Skeletal muscle tissue (tissue), 4 donors: ENCODE measurements around the gene CCDC134. TPM values are rescaled to one million over a fixed set of nuclear protein-coding genes. Genes with fewer than 3 reads are reported as not detected.

Experiments
- H3K27ac ChIP-seq: one replicate; pipeline ENCODE4 v1.7.0; 2013; ENCODE audit warnings: mild to moderate bottlenecking, low read depth, low read length, inconsistent platforms
- H3K27me3 ChIP-seq, 3 donors: one replicate each; pipeline ENCODE4 v1.7.0; 2013; ENCODE audit warnings: low read length in 3 of 3; ENCODE audit not compliant: control insufficient read depth in 3 of 3, insufficient read depth in 3 of 3
- H3K36me3 ChIP-seq, 3 donors: one replicate each; pipeline ENCODE4 v1.7.0; 2013; ENCODE audit warnings: low read length in 3 of 3; ENCODE audit not compliant: control insufficient read depth in 3 of 3, insufficient read depth in 3 of 3
- H3K4me1 ChIP-seq, 3 donors: one replicate each; pipeline ENCODE4 v1.7.0; 2013; ENCODE audit warnings: low read length in 3 of 3, mild to moderate bottlenecking in 3 of 3; ENCODE audit not compliant: control insufficient read depth in 3 of 3, insufficient read depth in 3 of 3
- H3K4me3 ChIP-seq, 3 donors: one replicate each; pipeline ENCODE4 v1.7.0; 2013; ENCODE audit warnings: low read length in 3 of 3
- H3K9ac ChIP-seq, 3 donors: one replicate each; pipeline ENCODE4 v1.7.0; 2013; ENCODE audit warnings: low read length in 3 of 3, mild to moderate bottlenecking in 3 of 3, moderate library complexity in 2 of 3, low read depth in 1 of 3
- H3K9me3 ChIP-seq, 3 donors: one replicate each; pipeline ENCODE4 v1.7.0; 2013; ENCODE audit warnings: low read length in 3 of 3; ENCODE audit not compliant: control insufficient read depth in 3 of 3
- total RNA-seq: library from RNA; depleted of rRNA; stranded (reverse); fragments of >200 nt; gene quantifications from one replicate; pipeline ENCODE4 v1.2.3, GENCODE V29; 2014
- donor health status: Osteomylitis.

CCDC134 gene
- total RNA-seq, 1 donor from 2014 or later, result 30.3 TPM

DNA sequence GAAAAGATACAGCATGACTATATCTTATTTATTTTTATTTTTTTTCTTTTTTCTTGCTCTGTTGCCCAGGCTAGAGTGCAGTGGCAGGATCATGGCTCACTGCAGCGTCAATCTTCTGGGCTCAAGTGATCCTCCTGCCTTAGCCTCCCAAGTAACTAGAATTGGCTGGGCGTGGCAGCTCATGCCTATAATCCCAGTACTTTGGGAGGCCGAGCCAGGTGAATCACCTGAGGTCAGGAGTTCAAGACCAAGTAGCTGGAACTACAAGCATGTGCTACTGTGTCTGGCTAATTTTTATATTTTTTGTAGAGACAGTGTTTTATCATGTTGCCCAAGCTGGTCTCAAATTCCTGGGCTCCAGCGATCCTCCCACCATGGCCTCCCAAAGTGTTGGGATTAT is 28.3 kb upstream of the CCDC134 start:
- H3K9me3 ChIP-seq, result no peaks in the 10 kb centered on the region
- no peak overlapping the region for H3K27ac ChIP-seq
- H3K4me3 ChIP-seq, result no peak overlapping the region
- no peaks in the 10 kb centered on the region for H3K4me1 ChIP-seq
- H3K27me3 ChIP-seq, result no peaks in the 10 kb centered on the region
- no peak overlapping the region for H3K9ac ChIP-seq
- no peaks in the 10 kb centered on the region for H3K36me3 ChIP-seq

DNA sequence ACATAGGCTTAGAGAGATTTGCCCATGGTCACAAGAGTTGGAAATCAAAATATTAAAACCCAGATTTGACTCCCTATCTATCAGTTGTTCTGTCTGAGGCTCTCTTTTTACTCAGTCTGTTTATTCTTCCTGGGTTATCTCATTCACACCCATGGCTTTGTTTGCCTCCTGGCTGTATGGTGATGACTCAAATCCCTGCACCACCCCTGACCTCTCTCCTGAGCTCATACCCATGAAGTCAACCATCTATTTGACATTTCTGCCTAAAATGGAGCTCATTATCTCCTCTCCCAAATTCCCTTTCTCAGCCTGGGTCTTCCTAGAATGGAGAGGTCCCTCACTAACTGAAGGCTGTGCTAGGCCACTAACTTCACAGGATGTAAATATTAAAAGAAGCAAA is 27.8 kb upstream of the CCDC134 start:
- H3K27ac ChIP-seq, result no peak overlapping the region
- no peaks in the 10 kb centered on the region for H3K4me1 ChIP-seq
- H3K36me3 ChIP-seq, result no peaks in the 10 kb centered on the region
- H3K27me3 ChIP-seq, result no peaks in the 10 kb centered on the region
- H3K9ac ChIP-seq, result no peak overlapping the region
- H3K9me3 ChIP-seq, result no peaks in the 10 kb centered on the region
- H3K4me3 ChIP-seq, result no peak overlapping the region

DNA sequence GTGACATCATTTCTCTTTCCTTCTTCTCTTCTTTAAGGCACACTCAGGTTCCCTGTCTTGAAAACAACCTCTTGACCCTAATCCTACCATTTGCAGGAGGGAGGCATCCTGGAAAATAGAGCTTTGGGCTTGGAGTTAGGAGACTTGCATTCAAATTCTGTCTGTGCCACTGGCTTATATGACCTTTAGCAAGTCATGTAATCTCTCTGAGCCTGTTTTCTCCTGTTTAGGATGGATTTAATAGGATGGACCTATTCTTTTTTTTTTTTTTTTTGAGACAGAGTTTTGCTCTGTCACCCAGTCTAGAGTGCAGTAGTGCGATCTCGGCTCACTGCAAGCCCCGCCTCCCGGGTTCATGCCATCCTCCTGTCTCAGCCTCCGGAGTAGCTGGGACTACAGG is 25.1 kb upstream of the CCDC134 start:
- no peaks in the 10 kb centered on the region for H3K27me3 ChIP-seq

DNA sequence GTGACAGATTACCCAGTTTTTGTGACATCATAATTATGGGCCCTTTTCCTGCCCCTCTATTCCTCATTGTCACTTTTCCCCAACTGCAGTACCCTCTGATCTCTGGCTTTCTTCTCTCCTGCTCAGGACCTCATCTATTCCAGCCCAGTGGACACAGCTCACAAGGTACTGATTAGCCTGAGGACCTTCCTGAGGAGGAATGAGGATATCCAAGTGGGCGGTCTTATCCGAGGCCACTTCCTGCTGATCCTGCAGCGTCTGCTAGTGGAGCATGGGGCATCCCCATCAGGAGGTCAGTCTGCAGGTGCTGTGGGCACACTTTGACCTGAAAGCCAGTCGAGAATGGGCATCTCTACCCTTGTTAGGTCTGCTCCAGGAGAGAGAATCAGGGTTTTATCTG is 24.5 kb upstream of the CCDC134 start:
- H3K36me3 ChIP-seq, result no peaks in the 10 kb centered on the region
- H3K9me3 ChIP-seq, result no peaks in the 10 kb centered on the region
- H3K27ac ChIP-seq, result no peak overlapping the region
- no peaks in the 10 kb centered on the region for H3K4me1 ChIP-seq
- no peaks in the 10 kb centered on the region for H3K27me3 ChIP-seq
- no peak overlapping the region for H3K9ac ChIP-seq
- no peak overlapping the region for H3K4me3 ChIP-seq

More for the DNA sequence above, 25.1 kb upstream of the CCDC134 start:
- Histone ChIP-seq H3K36me3 (no peaks in the 10 kb centered on the region), H3K9me3 (no peaks in the 10 kb centered on the region), H3K4me1 (no peaks in the 10 kb centered on the region), H3K9ac (no peak overlapping the region), H3K27ac (no peak overlapping the region), H3K4me3 (no peak overlapping the region)

DNA sequence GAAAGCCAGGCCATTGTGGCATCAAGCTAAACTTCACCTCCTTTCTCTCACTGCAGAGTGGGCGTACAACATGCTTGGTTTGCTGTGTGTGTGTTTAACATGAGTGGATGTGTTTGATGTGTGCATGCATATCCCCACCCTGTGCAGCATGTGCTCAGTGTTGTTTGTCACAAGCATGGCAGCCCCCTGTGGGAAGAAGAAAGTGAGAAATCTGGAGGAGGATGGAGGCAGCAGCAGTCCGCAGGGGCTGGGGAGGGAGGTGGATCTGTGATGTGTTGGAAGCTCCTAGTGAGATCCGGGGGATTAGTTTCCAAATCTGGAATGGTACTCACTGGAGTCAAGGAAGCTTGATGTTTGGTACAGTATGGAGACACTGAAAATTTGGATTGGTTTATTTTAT is 24.1 kb upstream of the CCDC134 start:
- Histone ChIP-seq H3K27ac (no peak overlapping the region), H3K27me3 (no peaks in the 10 kb centered on the region), H3K9ac (no peak overlapping the region), H3K4me3 (no peak overlapping the region), H3K4me1 (no peaks in the 10 kb centered on the region), H3K36me3 (no peaks in the 10 kb centered on the region), H3K9me3 (no peaks in the 10 kb centered on the region)

DNA sequence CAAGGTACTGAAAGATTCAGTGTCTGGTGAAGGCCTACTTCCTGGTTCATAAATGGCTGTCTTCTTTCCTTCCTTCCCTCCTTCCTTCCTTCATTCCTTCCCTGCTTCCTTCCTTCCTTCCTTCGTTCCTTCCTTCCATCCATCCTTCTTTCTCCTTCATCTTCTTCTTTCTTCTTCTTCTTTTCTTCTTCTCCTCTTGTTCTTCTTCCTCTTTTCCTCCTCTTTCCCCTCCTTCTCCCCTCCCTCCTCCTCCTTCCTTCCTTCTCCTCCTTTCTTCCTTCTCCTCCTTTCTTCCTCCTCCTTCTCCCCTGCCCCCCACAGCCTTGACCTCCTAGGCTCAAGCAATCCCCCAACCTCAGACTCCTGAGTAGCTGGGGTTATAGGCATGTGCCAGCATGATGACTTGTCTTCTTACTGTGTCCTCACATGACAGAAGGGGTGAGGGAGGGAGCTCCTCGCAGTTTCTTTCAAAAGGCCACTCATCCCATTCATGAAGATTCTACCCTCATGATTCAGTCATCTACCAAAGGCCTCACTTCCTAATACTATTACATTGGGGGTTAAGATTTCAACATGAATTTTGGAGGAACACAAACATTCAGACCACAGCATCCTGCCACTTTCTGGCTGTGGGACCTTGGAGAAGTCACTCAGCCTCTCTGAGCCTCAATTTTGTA is 22.6 kb upstream of the CCDC134 start:
- Histone ChIP-seq H3K27me3 (no peaks in the 10 kb centered on the region), H3K36me3 (no peaks in the 10 kb centered on the region), H3K4me3 (no peak overlapping the region), H3K27ac (no peak overlapping the region), H3K9me3 (no peaks in the 10 kb centered on the region), H3K4me1 (no peaks in the 10 kb centered on the region), H3K9ac (no peak overlapping the region)

DNA sequence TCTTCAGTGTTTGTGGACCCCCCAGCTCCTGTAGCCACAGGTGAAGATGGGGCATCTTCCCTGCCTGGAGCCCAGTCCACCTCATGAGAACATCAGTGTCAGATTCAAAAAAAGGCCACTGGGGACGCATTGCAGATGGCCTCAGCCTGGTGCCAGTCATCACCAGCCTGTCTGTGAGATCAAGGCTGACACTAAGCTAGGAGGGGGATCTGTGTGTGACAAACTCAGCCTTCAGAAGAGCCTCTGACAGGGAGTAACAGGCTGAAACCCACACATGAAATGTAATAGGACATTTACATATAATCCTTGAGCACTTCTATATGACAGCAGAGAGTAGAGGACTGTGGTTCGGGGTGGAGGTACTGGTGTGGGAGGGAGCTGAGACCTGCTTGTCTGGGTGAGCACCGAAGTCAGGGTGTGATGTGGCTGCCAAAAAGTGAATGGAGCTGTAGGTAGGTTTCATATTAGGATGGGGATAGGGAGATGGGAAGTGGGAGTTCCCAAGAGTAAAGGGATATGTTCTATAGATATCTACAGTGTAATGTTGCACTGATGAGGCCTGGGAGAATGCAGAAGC is 20.5 kb upstream of the CCDC134 start:
- no peaks in the 10 kb centered on the region for H3K27me3 ChIP-seq
- H3K4me3 ChIP-seq, result no peak overlapping the region
- H3K9me3 ChIP-seq, result no peaks in the 10 kb centered on the region
- H3K36me3 ChIP-seq, result no peaks in the 10 kb centered on the region
- H3K27ac ChIP-seq, result no peak overlapping the region
- no peak overlapping the region for H3K9ac ChIP-seq
- H3K4me1 ChIP-seq, result no peaks in the 10 kb centered on the region

DNA sequence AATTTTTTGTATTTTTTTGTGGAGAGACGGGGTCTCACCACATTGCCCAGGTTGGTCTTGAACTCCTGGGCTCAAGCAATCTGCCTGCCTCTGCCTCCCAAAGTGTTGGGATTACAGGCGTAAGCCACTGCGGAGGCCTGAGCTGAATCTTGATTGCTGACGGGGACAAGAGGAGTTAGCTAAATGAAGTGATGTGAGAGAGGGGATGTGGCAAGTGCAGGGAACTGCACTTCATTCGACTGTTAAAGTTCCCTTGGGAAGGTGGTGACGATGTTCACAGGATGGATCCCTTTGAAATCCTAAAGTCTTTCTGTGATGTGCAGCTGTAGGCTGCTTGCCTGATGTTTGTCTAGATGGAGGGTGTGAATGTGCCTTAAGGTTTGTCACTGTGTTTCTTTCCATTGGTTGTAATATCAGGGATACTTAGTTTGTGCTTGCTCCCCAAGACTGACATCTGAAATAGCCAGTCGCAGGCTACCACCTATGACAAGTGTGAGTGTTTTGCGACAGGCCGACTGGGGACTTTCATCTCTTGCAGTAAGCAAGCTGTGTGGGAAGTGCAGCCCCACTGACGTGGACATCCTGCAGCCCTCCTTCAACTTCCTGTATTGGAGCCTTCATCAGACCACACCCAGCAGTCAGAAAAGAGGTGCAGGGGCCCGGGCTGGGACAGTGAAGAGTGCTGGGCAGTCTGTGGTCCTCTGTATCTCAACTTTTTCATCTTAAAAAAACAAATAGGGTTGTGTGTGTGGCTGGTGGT is 19.6 kb upstream of the CCDC134 start:
- H3K9ac ChIP-seq, result no peak overlapping the region
- no peak overlapping the region for H3K4me3 ChIP-seq

DNA sequence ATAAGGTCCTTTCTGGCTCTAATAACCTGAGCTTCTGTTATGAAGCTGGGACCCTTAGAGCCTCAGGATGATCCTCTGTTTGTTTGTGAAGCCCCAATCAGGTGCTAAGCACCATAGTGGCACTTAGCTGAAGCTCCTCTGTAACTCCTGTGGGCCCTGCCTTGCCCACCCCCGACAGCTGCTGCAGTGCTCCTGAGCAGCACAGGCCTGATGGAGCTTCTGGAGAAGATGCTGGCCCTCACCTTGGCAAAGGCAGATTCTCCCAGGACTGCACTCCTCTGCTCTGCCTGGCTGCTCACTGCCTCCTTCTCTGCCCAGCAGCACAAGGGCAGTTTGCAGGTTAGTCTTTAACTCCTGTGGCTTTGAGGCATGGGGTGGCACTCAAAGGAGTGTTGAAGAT is 19.0 kb upstream of the CCDC134 start:
- no peak overlapping the region for H3K4me3 ChIP-seq
- no peaks in the 10 kb centered on the region for H3K4me1 ChIP-seq
- no peaks in the 10 kb centered on the region for H3K27me3 ChIP-seq
- H3K9ac ChIP-seq, result no peak overlapping the region
- no peak overlapping the region for H3K27ac ChIP-seq
- no peaks in the 10 kb centered on the region for H3K9me3 ChIP-seq
- no peaks in the 10 kb centered on the region for H3K36me3 ChIP-seq

More for the DNA sequence above, 19.6 kb upstream of the CCDC134 start:
- Histone ChIP-seq H3K9me3 (no peaks in the 10 kb centered on the region), H3K27me3 (no peaks in the 10 kb centered on the region), H3K27ac (no peak overlapping the region), H3K4me1 (no peaks in the 10 kb centered on the region), H3K36me3 (no peaks in the 10 kb centered on the region)

DNA sequence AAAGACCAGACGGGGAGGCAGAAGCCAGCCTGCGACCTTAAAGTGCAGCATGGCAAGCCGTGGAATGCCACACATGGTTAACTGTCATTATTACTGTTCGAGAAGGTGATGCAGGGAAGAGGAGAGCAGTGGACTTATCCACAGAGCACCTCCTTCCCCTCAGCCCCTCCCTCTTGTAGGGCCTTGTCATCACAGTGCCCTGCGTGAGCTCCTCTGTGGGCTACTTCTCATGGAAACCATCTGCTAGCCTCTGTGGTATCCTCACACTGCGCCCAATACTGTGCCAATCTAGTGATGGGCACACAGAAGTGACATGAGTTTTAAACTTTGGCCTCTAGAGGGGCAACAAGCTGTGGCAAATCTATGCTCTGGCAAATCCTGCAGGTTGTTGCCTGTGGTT is 18.2 kb upstream of the CCDC134 start:
- Histone ChIP-seq H3K27ac (no peak overlapping the region), H3K9ac (peak overlapping the region in 1 of 3 donors; percentile 33), H3K27me3 (no peaks in the 10 kb centered on the region), H3K9me3 (no peaks in the 10 kb centered on the region), H3K4me1 (no peaks in the 10 kb centered on the region), H3K36me3 (no peaks in the 10 kb centered on the region), H3K4me3 (no peak overlapping the region)
